ENCODE results near the gene SPACA7. TPM values are rescaled to one million over a fixed set of nuclear protein-coding genes. Genes with fewer than 3 reads are reported as not detected.

The SPACA7 gene
- total RNA-seq, 2 experiments from 2014 or later: not detected

- H3K4me3 ChIP-seq (ENCODE audit: low read length): no peak overlapping the region
- peaks cover 10% of the 10 kb centered on the region for H3K27me3 Mint-ChIP-seq
- H3K36me3 Mint-ChIP-seq (ENCODE audit: low read depth): peaks cover 14% of the 10 kb centered on the region
- H3K27ac ChIP-seq (ENCODE audit: low read depth in 1 of 2, low read length in 2 of 2): no peak overlapping the region
- no peaks in the 10 kb centered on the region for H3K4me1 Mint-ChIP-seq (ENCODE audit: low read depth)
- ATAC-seq (ENCODE audit: poor library complexity) (no peak), DNase-seq (no peak)
- no peak overlapping the region for H3K27ac Mint-ChIP-seq
- H3K27me3 ChIP-seq (ENCODE audit: control insufficient read depth in 1 of 2, insufficient read depth in 2 of 2, low read length in 2 of 2): peaks cover 0 to 2% of the 10 kb centered on the region in 2 experiments
- ChIA-PET CTCF (no interaction called here), POLR2A (no interaction called here)
- no peaks in the 10 kb centered on the region for H3K4me1 ChIP-seq (ENCODE audit: insufficient read depth, low read length)
- intact Hi-C loops (cut with DNase I, micrococcal nuclease): no loop called here
- H3K9me3 Mint-ChIP-seq: peaks cover 29% of the 10 kb centered on the region
- H3K9me3 ChIP-seq (ENCODE audit: control insufficient read depth in 1 of 2, insufficient read depth in 1 of 2, low read length in 2 of 2): peaks cover 13 to 54% of the 10 kb centered on the region in 2 experiments
- H3K4me3 Mint-ChIP-seq: no peak overlapping the region
- no peaks in the 10 kb centered on the region for H3K36me3 ChIP-seq (ENCODE audit: insufficient read depth, low read length)
- no peak for TF ChIP-seq CTCF (IDR thresholded peaks at IDR 0.05)
Measured at GRCh38 chr13:112417079-112417478, 40.9 kb downstream of the SPACA7 start.

GRCh38 chr13:112424098-112424497 is 47.9 kb downstream of the SPACA7 start:
- Histone ChIP-seq H3K36me3 (ENCODE audit: insufficient read depth, low read length) (no peaks in the 10 kb centered on the region), H3K4me1 (ENCODE audit: insufficient read depth, low read length) (no peaks in the 10 kb centered on the region), H3K4me3 (ENCODE audit: low read length) (no peak overlapping the region), H3K9me3 (ENCODE audit: control insufficient read depth in 1 of 2, insufficient read depth in 1 of 2, low read length in 2 of 2) (peaks cover 17 to 22% of the 10 kb centered on the region in 2 experiments), H3K27me3 (ENCODE audit: control insufficient read depth in 1 of 2, insufficient read depth in 2 of 2, low read length in 2 of 2) (no peaks in the 10 kb centered on the region), H3K27ac (ENCODE audit: low read depth in 1 of 2, low read length in 2 of 2) (no peak overlapping the region)
- Mint-ChIP-seq H3K27ac (no peak overlapping the region), H3K4me3 (no peak overlapping the region), H3K4me1 (ENCODE audit: low read depth) (no peaks in the 10 kb centered on the region), H3K36me3 (ENCODE audit: low read depth) (peaks cover 8% of the 10 kb centered on the region), H3K9me3 (peaks cover 19% of the 10 kb centered on the region), H3K27me3 (peaks cover 4% of the 10 kb centered on the region)
- intact Hi-C loops (cut with DNase I, micrococcal nuclease): no loop called here
- CTCF ChIA-PET: no interaction called here
- no peak for DNase-seq
- ATAC-seq (ENCODE audit: poor library complexity): no peak
- POLR2A ChIA-PET: no interaction called here
- TF ChIP-seq CTCF (IDR thresholded peaks at IDR 0.05): no peak

- H3K9me3 ChIP-seq (ENCODE audit: control insufficient read depth in 1 of 2, insufficient read depth in 1 of 2, low read length in 2 of 2): peaks cover 0 to 44% of the 10 kb centered on the region in 2 experiments
- ChIA-PET POLR2A (no interaction called here), CTCF (no interaction called here)
- no peaks in the 10 kb centered on the region for H3K4me1 Mint-ChIP-seq (ENCODE audit: low read depth)
- H3K4me3 ChIP-seq (ENCODE audit: low read length): no peak overlapping the region
- H3K4me1 ChIP-seq (ENCODE audit: insufficient read depth, low read length): no peaks in the 10 kb centered on the region
- no peak overlapping the region for H3K27ac ChIP-seq (ENCODE audit: low read depth in 1 of 2, low read length in 2 of 2)
- DNase-seq (no peak), ATAC-seq (ENCODE audit: poor library complexity) (no peak)
- H3K4me3 Mint-ChIP-seq: no peak overlapping the region
- intact Hi-C loops (cut with DNase I, micrococcal nuclease): no loop called here
- no peaks in the 10 kb centered on the region for H3K27me3 ChIP-seq (ENCODE audit: control insufficient read depth in 1 of 2, insufficient read depth in 2 of 2, low read length in 2 of 2)
- peaks cover 8% of the 10 kb centered on the region for H3K9me3 Mint-ChIP-seq
- H3K36me3 Mint-ChIP-seq (ENCODE audit: low read depth): no peaks in the 10 kb centered on the region
- TF ChIP-seq CTCF (IDR thresholded peaks at IDR 0.05): no peak
- H3K27me3 Mint-ChIP-seq: peaks cover 10% of the 10 kb centered on the region
- H3K27ac Mint-ChIP-seq: no peak overlapping the region
- no peaks in the 10 kb centered on the region for H3K36me3 ChIP-seq (ENCODE audit: insufficient read depth, low read length)
Measured at GRCh38 chr13:112428704-112429103, 52.5 kb downstream of the SPACA7 start.
